ENCODE data around the gene RGS6. TPM values are rescaled to one million over a fixed set of nuclear protein-coding genes. Genes with fewer than 3 reads are reported as not detected.

The RGS6 gene
- total RNA-seq, 4 donors from 2014 or later = 7.6 to 25.3 (median 17.2) TPM

DNA sequence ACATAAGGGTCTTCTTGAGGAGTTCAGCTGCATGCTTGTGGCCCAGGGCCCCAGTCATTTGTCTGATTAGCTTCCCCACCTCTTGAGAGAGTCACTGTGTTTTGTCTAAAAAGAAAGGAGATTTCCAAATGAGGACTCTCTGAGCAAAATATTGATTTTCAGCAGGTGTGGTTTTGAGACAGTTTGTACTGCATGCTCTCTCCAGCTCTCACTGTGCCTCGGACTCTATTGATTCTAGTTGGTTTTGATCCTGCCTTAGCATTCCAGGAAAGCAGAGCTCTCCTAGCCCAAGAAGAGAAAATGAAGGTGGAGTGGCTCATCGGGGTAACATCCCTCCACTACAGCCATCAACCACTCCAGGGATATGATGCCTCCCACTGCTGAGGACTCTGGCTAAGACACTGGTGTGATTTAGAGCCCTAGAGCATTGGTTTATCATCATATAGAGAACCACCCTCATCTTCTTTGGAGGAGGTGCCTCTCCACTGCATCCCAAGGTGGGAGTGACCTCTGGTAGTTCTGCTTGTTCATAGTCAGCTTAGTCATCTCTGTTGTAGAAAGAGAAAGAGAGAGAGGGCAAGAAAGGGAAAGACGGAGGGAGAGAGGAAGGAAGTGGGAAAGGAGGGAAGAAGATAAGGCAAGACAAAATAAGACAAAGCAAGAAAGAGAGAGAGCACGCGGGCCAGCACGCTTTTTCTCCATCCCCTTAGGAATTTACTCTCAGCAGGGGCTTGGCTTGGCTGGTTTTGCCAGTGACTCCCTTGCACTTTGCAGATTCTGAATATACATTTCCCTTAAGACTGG, 596.0 kb downstream of the RGS6 start:
- Histone ChIP-seq H3K9me3 (no peaks in the 10 kb centered on the region), H3K27me3 (no peaks in the 10 kb centered on the region), H3K36me3 (peaks cover 0 to 3% of the 10 kb centered on the region in 2 donors), H3K4me3 (replicated peaks in 1 of 3) (no peak overlapping the region), H3K4me1 (no peaks in the 10 kb centered on the region), H3K27ac (no peak overlapping the region)
- no peak for TF ChIP-seq POLR2A (IDR thresholded peaks at IDR 0.05)
- no peak for TF ChIP-seq CTCF (IDR thresholded peaks at IDR 0.05)
- 67 to 68% methylated on average over 6 of the region's 6 CpGs for WGBS, 2 donors
- intact Hi-C loops (cut with DNase I) = no loop called here
- DNase-seq = no peak

DNA sequence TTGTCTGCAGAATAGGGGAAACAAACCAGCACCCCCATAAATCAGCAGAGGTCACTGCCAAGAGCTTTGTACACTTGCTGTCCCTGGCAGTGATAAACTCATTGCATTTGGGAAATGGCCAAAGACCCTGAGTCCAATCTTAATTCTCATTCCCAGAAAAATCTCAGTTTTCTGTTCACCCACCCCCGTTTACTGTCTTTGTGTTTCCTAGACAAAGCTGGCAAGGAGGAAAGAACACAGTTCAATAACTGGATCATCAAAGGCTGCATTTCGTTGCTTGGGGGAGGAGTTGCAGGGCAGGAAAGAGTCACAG, 596.6 kb downstream of the RGS6 start:
- intact Hi-C loops (cut with DNase I) = no loop called here
- 79 to 84% methylated on average over 2 of the region's 2 CpGs for WGBS, 2 donors

GRCh38 chr14:72532686-72533454, 600.6 kb downstream of the RGS6 start:
- TF ChIP-seq CTCF (IDR thresholded peaks at IDR 0.05) = no peak
- TF ChIP-seq POLR2A (IDR thresholded peaks at IDR 0.05) = no peak
- 96% methylated on average over 3 of the region's 3 CpGs for WGBS, 2 donors
- no peaks in the 10 kb centered on the region for H3K27me3 ChIP-seq
- H3K27ac ChIP-seq = no peak overlapping the region
- intact Hi-C loops (cut with DNase I) = no loop called here
- H3K4me1 ChIP-seq = no peaks in the 10 kb centered on the region
- H3K36me3 ChIP-seq = no peaks in the 10 kb centered on the region
- H3K9me3 ChIP-seq = no peaks in the 10 kb centered on the region
- no peak overlapping the region for H3K4me3 ChIP-seq (replicated peaks in 1 of 3)
- no peak for DNase-seq

More for the DNA sequence above, 596.6 kb downstream of the RGS6 start:
- H3K4me3 ChIP-seq (replicated peaks in 1 of 3) = no peak overlapping the region
- no peaks in the 10 kb centered on the region for H3K9me3 ChIP-seq
- no peak for DNase-seq
- TF ChIP-seq CTCF (IDR thresholded peaks at IDR 0.05) (no peak), POLR2A (IDR thresholded peaks at IDR 0.05) (no peak)
- H3K27ac ChIP-seq = no peak overlapping the region
- no peaks in the 10 kb centered on the region for H3K27me3 ChIP-seq
- peaks cover 0 to 3% of the 10 kb centered on the region in 2 donors for H3K36me3 ChIP-seq
- no peaks in the 10 kb centered on the region for H3K4me1 ChIP-seq

DNA sequence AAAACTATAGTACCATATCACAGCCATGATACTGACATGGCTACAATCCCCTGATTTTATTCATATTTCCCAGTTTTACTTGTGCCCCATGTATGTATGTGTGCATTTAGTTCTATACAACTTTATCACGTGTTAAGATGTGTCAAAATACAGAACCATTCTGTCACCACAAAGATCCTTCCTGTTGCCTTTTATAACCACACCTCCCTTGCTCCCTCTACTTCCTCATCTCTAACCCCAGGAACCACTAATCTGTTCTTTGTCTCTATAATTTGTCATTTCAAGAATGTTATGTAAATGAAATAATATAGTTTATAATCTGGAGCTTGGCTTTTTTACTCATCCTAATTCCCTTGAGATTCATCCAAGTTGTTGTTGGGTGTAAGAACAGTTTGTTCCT, 603.3 kb downstream of the RGS6 start:
- no peaks in the 10 kb centered on the region for H3K27me3 ChIP-seq
- WGBS, 2 donors = 78 to 80% methylated on average over 1 of the region's 1 CpG
- no peaks in the 10 kb centered on the region for H3K4me1 ChIP-seq

More for the DNA sequence above, 603.3 kb downstream of the RGS6 start:
- TF ChIP-seq POLR2A (IDR thresholded peaks at IDR 0.05) = no peak
- no peak for TF ChIP-seq CTCF (IDR thresholded peaks at IDR 0.05)
- Histone ChIP-seq H3K36me3 (no peaks in the 10 kb centered on the region), H3K27ac (no peak overlapping the region), H3K9me3 (no peaks in the 10 kb centered on the region), H3K4me3 (replicated peaks in 1 of 3) (no peak overlapping the region)
- intact Hi-C loops (cut with DNase I) = no loop called here
- DNase-seq = no peak

Data from thyroid gland (tissue), 4 donors.